Suprapubic skin (tissue), 4 donors: Measurements from ENCODE around the gene GAK.

Experiments
- CTCF ChIP-seq, 2 donors: fragments of 200-600 bp in 1 of 2; fragments of 450-650 bp in 1 of 2; sonication (generic) in 1 of 2; IDR thresholded peaks; one replicate each; pipeline ENCODE4 v1.5.1; 2016 to 2019; ENCODE audit warnings: antibody characterized with exemption in 2 of 2, mild to moderate bottlenecking in 1 of 2, moderate library complexity in 1 of 2
- EP300 ChIP-seq: sonication (generic); formaldehyde crosslinking; IDR thresholded peaks from one replicate; pipeline ENCODE4 v1.6.1; 2017; ENCODE audit warnings: antibody characterized with exemption
- POLR2AphosphoS5 ChIP-seq, 3 donors: sonication (generic); formaldehyde crosslinking; IDR thresholded peaks; one replicate each; pipeline ENCODE4 v1.6.1; 2017; ENCODE audit warnings: antibody characterized with exemption in 3 of 3

GRCh38 chr4:851701-852430 is 80.2 kb downstream of the GAK start:
- no peak for TF ChIP-seq POLR2AphosphoS5 (IDR thresholded peaks at IDR 0.05)
- TF ChIP-seq CTCF (IDR thresholded peaks at IDR 0.05), result no peak
- no peak for TF ChIP-seq EP300
